ENCODE data around the gene KLHL29. TPM values are rescaled to one million over a fixed set of nuclear protein-coding genes. Genes with fewer than 3 reads are reported as not detected.
A peak's percentile ranks its signal among the peaks of the same experiment; 100 is the strongest.

Gene KLHL29
- total and polyA plus RNA-seq, 8 donors = 0.91 to 6.6 (median 2.6) TPM

GRCh38 chr2:23597687-23598086 lies 212.7 kb downstream of the KLHL29 start:
- no peak for FAIRE-seq
- 77 to 78% methylated on average over 9 of the region's 9 CpGs for WGBS, 2 donors

GRCh38 chr2:23599006-23599405 lies 214.0 kb downstream of the KLHL29 start:
- no peaks in the 10 kb centered on the region for H3K27me3 ChIP-seq

More at GRCh38 chr2:23597687-23598086, 212.7 kb downstream of the KLHL29 start:
- Histone ChIP-seq H3K27ac (no peak overlapping the region), H3K4me3 (no peak overlapping the region), H3K4me1 (no peaks in the 10 kb centered on the region), H3K27me3 (no peaks in the 10 kb centered on the region), H3K36me3 (no peaks in the 10 kb centered on the region), H3K9me3 (no peaks in the 10 kb centered on the region)
- no peak for ATAC-seq
- intact Hi-C loops (cut with DNase I) = no loop called here
- no peak for TF ChIP-seq CTCF (IDR thresholded peaks at IDR 0.05)
- peak in 1 of 6 donors; percentile 29 for DNase-seq

GRCh38 chr2:23599667-23600066 lies 214.7 kb downstream of the KLHL29 start:
- WGBS, 2 donors = 62 to 67% methylated on average over 10 of the region's 10 CpGs
- Histone ChIP-seq H3K27ac (no peak overlapping the region), H3K36me3 (no peaks in the 10 kb centered on the region), H3K4me1 (no peaks in the 10 kb centered on the region), H3K4me3 (no peak overlapping the region), H3K9me3 (no peaks in the 10 kb centered on the region), H3K27me3 (no peaks in the 10 kb centered on the region)
- FAIRE-seq = no peak
- intact Hi-C loops (cut with DNase I) = no loop called here
- no peak for ATAC-seq
- no peak for TF ChIP-seq CTCF (IDR thresholded peaks at IDR 0.05)
- DNase-seq = peak in 1 of 6 donors; percentile 10

More at GRCh38 chr2:23599006-23599405, 214.0 kb downstream of the KLHL29 start:
- intact Hi-C loops (cut with DNase I) = no loop called here
- no peak for TF ChIP-seq CTCF (IDR thresholded peaks at IDR 0.05)
- 80 to 91% methylated on average over 6 of the region's 6 CpGs for WGBS, 2 donors
- Histone ChIP-seq H3K4me1 (no peaks in the 10 kb centered on the region), H3K36me3 (no peaks in the 10 kb centered on the region), H3K4me3 (no peak overlapping the region), H3K9me3 (no peaks in the 10 kb centered on the region), H3K27ac (no peak overlapping the region)
- DNase-seq = no peak
- FAIRE-seq = no peak
- no peak for ATAC-seq

GRCh38 chr2:23600346-23600745 lies 215.4 kb downstream of the KLHL29 start:
- intact Hi-C loops (cut with DNase I) = no loop called here
- peak in 1 of 6 donors; percentile 27 for DNase-seq
- H3K27me3 ChIP-seq = no peaks in the 10 kb centered on the region
- no peak for ATAC-seq
- no peak for FAIRE-seq
- no peak overlapping the region for H3K4me3 ChIP-seq
- no peak overlapping the region for H3K27ac ChIP-seq
- WGBS, 2 donors = 60 to 63% methylated on average over 7 of the region's 7 CpGs
- TF ChIP-seq CTCF (IDR thresholded peaks at IDR 0.05) = no peak
- H3K9me3 ChIP-seq = no peaks in the 10 kb centered on the region
- H3K36me3 ChIP-seq = no peaks in the 10 kb centered on the region
- H3K4me1 ChIP-seq = no peaks in the 10 kb centered on the region

GRCh38 chr2:23601301-23601965 lies 216.5 kb downstream of the KLHL29 start:
- peak in 1 of 6 donors; percentile 40 for DNase-seq
- no peak for ATAC-seq
- 60 to 71% methylated on average over 8 of the region's 8 CpGs for WGBS, 2 donors
- H3K4me1 ChIP-seq = no peaks in the 10 kb centered on the region
- intact Hi-C loops (cut with DNase I) = no loop called here
- no peak for TF ChIP-seq CTCF (IDR thresholded peaks at IDR 0.05)
- no peak overlapping the region for H3K4me3 ChIP-seq
- no peaks in the 10 kb centered on the region for H3K9me3 ChIP-seq
- H3K27me3 ChIP-seq = no peaks in the 10 kb centered on the region
- no peak for FAIRE-seq
- H3K27ac ChIP-seq = no peak overlapping the region
- no peaks in the 10 kb centered on the region for H3K36me3 ChIP-seq

Data from pancreas (tissue), 10 donors.